Activated T-cell treated with anti-CD3 and anti-CD28 coated beads, Interleukin-2, amount 50 U/mL, for 1 hour (primary cell): Measurements from ENCODE around the gene IRF7.

Experiments used
- DNase-seq: peaks from one replicate; pipeline ENCODE4 v3.0.0-alpha.2; 2020

Gene IRF7

DNA sequence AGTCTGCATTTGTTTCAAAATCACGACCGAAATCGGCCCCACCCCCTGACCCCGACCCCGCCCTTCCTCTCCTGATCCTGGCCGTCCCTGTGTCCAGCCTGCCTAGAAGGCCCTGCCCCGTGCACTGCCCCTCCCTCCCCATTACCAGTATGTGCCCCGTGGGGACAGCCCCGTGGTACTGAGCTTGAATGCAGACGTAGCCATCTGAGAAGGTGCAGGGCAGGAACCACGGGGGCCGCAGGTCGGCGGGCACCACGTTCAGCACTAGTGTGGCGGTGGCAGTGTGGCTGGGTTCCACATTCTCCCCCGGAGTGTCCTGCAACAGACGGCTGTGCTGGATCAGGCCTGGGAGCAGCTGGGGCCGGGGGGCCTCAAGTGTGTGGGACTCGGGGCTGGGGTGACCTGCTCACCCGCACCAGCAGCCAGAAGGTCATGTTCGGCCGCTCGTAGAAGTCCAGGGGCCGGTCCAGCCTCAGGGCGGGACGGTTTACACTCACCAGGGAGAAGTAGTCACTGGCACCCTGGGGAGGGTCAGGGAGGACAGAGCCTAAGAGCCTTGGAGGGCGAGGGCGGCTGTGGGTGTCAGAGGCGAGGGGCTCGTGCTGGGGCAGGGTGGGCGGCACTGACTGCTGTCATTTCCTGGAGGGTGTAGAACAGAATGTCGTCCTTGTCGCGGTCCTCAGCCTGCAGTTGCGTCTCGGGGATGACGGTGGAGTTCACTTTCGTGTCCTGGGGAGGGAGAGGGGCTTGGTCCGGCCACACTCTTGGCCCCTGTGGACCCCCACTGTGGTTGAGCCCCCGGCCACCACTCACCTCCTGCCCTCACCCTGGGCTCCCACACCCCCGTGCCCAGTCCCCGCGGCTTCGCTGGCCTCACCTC is 5.4 kb upstream of the IRF7 start:
- no peak for DNase-seq

DNA sequence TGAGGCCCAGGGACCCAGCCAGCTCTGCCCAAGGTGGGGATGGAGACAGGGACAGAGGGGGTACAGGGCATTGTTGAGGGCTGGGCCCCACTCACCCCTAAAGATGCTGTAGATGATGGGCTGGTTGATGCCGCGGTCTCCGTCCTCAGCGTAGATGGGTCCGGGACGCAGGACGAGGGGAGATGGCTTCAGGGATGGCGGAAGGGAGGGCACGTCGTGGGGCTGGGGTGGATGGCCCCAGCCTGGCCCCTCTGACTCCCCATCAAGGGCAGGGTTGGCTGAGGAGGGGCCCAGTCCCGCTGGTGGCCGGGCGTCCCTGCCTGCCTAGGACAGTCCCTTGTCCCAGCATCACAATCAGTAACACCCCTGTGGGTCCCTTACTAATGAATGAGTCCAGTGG is 4.5 kb upstream of the IRF7 start:
- DNase-seq, result no peak

DNA sequence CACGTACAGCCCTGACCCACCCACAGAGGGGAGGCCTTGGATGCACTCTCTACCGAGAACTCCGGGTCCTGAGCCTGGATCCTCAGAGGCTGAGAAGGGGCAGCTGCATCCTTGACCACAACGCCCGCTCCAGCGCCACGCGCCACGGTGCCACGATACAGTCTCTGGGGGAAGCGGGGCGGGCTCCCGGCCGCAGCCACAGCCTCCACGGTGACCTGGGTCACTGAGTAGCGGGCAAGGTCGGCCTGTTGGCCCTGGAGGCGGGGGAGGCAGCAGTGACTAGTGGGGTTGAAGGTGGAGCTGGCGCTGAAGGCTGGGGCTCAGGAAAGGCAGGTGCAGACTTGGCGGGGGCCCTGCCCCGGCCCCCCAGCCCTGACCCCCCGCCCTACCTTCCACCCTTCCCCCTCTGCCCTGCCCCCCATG is 3.9 kb upstream of the IRF7 start:
- no peak for DNase-seq

DNA sequence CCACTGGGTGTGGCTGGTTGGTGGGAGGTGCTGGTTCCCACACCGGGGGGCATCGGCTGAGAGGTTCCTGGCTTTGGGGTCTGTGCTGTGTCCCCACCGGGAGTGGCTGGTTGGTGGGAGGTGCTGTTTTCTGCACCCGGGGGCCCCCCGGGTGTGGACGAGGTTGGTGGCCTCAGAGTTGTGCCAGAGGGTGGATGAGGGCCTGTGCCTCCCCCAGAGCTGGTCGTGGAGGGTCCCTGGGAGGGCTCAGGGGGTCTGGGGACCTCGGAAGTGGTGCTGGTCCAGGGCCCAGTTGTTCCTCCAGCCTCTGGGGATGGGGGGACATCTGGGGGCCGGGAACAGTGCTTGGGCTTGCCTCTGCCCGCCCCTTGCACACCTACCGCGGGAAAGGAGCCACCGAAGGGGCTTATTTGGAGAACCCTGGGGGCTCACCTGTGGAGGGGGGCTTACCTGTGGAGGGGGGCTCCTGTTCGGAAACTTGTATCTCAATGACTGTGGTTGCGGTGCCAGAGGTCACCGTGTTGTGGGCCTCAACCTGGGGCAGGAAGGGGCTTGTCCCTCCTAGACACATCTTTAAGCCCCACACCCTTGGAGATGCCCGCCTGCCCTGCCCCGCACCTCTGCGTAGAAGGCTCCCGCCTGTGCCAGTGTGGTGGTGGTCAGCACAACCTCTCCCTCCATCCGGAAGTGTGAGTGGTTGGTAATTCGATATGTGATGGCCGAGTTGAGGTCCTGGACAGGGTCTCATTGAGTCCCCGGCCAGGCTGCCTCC is 3.3 kb upstream of the IRF7 start:
- no peak for DNase-seq

DNA sequence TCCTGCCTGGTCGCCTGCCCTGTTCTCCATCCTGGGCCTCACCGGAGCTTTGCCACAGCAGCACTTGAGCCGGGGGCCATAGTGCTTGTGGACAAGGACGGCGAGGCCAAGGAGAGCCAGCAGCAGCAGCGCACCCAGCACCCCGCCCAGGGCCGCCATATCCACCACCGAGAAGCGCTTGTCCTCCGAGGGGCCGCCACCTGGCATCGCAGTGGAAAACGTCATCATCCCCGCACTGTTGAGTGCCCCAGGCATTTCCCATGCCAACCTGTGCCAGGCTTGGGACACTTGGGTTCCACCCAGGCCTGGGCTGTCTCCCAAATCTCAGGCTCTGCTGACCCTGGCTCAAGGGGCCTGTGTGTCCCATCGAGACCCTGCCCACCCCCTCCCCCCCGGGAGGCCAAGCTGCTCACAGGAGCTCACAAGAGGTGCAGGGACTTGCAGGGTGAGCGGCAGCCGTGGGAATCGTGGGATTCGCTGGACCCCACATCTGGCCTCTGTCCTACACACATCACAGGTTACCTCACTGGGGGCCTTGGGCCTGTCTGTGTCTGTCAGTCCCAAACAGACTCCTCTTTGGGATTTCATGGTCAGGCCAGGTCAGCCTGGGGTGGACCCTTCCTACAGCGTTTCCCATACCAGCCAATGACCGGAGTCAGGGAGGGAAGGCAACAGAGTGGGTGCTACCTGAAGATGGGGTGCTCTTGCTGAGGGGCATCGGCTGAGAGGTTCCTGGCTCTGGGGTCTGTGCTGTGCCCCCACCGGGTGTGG is 2.3 kb upstream of the IRF7 start:
- no peak for DNase-seq

DNA sequence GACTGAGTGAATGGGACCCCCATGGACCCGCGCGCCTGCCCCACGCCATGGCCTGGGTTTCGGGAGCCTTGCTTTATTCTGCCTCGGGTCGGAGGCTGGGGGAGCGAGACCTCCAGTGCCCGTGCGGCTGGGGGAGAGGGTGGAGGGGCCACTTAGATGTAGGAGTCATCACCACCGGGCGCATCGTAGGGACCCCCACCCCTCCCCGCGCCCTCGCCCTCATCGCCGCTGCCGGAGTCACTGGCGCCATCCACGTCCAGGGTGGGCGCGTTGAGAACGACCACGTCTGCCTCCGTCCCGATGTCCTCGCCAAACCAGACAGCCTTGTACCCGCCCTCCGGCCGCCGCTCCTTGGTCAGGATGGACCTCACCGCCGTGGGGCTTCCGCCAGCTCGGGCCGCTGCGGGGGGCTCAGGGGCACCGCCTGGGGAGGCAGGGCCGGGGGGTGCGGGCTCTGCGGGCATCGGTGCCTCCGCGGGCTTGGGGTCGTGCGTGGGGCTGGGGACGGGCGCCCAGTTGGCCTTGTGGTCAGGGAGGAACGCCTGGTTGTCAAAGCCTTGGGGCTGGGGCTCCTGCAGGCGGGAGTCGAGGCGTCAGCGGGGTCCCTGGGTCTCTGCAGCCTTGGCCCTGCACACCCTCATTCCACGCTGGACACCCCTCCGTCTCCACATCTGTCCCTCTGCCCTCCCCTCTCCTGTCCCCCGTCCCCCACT is 1.6 kb upstream of the IRF7 start:
- DNase-seq, result no peak

DNA sequence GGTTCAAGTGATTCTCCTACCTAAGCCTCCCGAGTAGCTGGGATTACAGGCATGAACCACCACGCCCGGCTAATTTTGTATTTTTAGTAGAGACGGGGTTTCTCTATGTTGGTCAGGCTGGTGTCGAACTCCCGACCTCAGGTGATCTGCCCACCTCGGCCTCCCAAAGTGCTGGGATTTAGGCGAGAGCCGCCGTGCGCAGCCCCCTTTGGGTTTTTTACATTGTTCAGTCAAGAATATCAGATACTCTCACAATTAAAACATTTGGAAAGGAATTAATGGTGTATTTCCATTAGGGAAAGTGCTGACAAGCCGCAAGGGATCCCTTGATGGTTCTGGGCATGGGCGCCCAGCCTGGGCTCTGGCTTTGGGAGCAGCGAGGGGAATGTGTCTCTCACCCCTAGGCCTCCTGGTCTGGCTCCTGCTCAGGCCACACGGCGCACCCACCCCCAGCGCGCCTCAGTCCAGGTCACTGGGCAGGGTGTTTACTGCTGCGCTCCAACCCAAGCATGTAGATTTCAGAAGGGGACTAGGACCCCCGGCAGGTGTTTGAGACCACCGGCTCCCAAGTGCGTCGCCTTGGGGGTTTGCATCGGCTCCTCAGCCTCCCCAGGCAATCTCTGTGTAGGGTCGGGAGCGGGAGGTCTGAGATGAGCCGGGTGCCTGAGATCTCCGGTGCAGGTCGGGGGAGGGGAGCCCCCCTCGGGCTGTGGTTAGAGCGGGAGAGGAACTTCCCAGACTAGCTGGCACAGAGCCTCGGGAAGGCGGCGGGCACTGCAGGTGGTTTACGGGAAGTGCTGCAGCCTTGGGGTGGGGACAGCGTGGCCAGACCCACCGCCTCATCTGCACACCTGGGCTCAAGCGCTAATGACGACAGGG is 809 bp upstream of the IRF7 start:
- DNase-seq, result no peak

DNA sequence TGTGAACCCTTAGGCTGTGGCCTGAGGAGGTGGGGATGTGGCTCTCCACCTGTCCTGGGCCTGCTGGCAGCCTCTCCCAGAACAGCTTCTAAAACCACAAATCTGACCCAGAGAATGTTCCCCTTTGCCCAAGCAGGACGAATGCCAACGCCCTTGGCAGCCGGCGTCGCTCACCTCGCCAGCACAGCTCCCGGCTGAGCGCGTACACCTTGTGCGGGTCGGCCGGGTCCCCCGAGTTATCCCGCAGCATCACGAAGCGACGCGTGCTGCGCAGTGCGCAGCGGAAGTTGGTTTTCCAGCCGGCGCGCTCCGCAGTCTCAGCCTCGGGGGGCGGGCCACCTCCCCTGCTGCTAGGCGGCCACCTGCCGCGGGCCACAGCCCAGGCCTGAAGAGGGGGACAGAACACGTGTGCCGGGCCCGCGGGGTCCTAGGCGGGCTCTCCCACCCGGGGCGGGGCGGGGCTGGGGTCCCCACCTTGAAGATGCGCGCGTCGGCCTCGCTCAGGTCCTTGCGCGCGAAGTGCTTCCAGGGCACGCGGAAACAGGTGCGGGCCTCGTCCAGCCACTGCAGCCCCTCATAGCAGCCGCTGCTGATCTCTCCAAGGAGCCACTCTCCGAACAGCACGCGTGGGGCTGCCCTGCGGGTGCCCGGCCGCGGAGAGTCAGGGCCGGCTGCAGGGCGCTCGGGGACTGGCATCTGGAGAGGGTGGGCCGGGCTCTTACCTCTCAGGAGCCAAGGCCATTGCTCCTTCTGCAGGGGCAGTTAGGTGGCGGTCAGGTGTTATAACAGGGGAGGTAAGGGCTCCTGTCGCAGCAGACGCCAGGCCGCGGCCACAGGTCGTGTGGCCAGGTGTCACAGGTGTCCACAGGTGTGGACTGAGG is 887 bp downstream of the IRF7 start:
- no peak for DNase-seq

DNA sequence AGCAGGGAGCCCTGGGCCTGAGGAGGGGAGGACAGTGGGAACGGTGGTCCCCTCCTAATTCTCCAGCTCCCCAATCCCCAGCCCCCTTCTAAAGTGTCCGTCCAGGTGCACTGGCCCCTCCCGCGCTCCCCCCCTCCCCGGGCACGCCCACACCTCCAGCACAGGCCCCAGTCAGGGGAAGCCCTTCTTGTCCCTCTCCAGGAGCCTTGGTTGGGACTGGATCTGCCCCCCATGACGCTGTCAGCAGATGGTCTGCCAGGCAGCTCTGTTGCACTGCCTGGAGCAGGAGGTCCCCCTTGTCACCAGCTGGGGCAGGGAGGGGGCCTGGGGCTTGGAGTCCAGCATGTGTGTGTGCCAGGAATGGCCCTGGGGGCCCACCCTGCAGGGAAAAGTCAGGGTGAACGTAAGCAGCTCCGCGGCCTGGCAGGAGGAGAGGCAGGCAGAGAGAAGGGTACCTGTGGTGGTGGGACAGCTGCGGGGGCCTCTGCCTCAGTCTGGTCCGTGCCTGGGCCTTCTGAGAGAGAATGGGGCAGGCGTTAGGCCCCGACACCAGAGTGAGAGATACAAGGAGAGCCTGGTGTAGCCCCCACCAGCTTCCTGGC is 1.6 kb downstream of the IRF7 start:
- DNase-seq, result no peak

DNA sequence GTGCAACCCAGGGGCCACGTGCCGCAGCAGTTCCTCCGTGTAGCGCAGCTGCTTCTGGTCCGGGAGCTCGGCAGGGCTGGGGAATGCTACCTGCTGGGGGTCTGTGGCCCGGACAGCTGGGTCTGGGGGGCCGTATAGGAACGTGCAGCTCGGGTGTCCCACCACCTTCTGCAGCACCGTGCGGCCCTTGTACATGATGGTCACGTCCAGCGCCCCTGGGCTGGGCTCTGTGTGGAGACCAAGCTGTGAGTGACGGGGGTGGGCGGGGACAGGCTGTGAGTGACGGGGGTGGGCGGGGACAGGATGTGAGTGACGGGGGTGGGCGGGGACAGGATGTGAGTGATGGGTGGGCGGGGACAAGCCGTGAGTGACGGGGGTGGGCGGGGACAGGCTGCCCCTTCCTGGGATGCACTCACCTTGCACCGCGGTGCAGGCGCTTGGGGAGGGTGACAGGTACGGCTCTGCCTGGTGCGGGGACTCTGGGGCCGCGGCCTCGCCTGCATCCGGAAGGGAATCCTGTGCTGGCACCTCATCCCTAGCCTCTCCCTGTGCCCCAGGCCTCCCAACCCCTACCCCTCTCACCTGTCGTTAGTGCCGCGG is 2.3 kb downstream of the IRF7 start:
- DNase-seq, result peak; percentile 82

DNA sequence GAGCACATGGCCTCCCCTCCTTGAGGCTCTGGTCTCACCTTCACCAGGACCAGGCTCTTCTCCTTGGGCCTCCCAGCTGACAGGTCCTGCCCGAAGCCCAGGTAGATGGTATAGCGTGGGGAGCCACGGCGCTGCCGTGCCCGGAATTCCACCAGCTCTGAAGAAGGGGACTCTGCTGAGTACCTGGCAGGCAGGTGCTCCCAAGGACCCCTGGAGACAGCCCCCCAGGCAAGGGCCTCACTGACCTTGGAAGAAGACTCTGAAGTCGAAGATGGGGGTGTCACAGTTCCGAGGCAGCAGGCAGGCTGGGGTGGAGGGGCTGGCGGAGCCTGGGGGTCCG is 2.8 kb downstream of the IRF7 start:
- DNase-seq, result no peak

DNA sequence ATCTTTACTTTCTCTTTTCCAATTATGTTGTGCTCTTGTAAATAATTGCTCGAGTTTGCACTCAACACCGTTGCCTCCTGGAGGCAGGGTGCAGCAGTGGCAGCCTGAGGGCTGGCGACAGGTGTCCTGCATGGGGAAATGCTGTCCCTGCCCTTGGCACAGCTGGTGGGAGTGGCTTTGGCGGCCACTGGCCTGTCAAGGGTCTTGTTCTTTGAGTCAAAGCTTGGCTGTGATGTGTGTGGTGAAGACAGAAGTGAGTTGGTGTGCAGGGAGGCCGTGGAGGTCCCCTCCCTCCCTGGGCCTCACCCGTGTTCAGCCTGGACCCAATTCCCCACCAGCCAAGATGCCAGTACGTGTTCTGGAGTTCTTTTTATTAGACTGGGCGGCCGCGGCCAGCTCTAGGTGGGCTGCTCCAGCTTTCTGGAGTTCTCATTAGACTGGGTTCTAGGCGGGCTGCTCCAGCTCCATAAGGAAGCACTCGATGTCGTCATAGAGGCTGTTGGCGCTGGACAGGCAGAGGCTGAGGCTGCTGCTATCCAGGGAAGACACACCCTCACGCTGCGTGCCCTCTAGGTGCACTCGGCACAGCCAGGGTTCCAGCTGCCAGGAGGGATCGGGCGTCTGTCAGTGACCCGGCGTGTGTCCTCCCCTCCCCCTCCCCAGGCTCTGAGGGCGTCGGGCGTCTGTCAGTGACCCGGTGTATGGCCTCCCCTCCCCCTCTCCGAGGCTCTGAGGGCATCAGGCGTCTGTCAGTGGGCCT is 3.4 kb downstream of the IRF7 start:
- DNase-seq, result peak; percentile 44

DNA sequence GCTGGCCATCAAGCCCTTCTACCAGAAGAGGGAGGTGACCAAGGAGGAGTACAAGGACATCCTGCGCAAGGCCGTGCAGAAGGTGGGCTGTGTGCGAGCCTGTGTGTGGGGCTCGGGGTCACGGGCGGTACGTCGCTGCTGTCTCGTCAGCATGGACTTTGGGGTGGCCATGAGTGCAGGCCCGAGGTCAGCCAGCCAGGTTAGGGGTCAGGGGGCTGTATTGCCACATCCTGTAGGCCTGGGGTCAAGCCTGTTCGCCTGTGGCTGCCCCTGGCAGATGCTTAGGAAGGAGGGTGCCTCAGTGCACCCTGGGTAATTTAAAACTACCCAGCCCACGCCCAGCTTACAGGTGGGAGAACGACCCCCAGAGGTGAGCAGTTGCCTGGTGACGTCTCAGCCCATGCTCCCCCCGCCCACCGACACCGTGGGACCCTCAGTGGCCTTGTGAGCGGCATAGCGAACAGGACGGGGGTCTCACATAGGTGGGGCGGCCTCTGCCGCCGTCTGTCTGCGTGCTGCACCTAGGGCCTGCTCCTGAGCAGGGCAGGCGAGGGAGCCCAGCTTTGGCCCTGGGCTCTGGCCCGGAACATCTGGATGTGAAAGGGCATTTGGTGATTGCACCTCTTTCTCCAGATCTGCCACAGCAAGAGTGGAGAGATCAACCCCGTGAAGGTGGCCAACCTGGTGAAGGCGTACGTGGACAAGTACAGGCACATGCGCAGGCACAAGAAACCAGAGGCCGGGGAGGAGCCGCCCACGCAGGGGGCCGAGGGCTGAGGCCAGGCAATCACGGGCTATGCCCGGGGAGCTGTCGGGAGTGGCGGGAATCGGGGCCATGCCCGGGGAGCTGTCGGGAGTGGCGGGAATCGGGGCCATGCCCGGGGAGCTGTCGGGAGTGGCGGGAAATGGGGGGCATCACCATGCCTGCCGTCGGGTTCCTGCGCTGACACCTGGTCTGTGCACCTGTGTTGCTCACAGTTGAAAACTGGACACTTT is 4.5 kb downstream of the IRF7 start:
- no peak for DNase-seq

DNA sequence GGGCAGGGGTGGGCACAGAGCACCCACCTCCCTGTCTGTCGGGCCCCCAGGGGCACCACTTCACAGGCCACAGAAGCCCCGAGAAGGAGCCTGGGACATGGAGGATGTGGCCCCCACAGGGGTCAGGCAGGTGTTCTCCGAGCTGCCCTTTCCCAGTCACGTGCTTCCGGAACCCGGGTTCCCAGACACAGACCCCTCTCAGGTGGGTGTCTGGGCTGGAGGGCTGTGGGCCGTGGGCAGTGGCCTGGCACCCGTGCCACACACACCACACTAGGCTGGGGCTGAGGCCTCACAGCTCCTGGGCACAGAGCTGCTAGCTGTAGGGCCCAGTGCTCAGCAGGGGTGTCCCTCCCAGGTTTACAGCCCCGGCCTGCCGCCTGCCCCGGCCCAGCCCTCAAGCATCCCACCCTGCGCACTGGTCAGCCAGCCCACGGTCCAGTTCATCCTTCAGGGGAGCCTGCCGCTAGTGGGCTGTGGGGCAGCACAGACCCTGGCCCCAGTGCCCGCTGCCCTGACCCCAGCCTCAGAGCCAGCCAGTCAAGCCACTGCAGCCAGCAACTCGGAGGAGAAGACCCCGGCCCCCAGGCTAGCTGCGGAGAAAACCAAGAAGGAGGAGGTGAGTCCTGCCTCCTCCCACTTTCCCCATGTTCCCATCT is 5.5 kb downstream of the IRF7 start:
- no peak for DNase-seq

DNA sequence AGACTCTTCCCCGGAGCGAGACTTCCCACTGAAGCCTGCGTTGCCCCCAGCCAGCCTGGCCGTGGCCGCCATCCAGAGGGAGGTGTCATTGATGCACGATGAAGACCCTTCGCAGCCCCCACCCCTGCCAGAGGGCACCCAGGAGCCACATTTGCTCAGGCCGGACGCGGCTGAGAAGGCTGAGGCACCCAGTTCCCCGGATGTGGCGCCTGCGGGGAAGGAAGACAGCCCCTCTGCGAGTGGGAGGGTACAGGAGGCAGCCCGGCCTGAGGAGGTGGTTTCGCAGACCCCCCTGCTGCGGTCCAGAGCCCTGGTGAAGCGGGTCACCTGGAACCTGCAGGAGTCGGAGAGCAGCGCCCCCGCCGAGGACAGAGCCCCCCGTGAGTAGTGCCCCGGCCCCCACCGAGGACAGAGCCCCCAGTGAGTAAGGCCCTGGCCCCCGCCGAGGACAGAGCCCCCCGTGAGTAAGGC is 6.4 kb downstream of the IRF7 start:
- no peak for DNase-seq

DNA sequence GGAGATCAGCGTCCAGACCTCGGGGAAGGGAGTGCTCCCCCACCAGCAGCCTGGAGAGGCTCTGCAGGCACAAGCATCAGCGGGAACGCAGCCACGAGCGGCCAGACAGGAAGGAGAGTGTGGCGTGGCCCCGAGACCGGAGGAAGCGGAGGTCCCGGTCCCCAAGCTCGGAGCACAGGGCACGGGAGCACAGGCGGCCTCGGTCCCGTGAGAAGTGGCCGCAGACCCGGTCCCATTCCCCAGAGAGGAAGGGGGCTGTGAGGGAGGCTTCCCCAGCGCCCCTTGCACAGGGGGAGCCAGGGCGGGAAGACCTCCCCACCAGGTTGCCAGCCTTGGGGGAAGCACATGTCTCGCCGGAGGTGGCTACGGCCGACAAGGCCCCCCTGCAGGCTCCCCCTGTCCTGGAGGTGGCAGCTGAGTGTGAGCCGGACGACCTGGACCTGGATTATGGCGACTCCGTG is 6.9 kb downstream of the IRF7 start:
- no peak for DNase-seq
